Limb (tissue), 2 donors: ENCODE measurements around the gene WDFY2.

Experiments used
- DNase-seq, 2 donors: peaks; one replicate each; pipeline ENCODE4 v3.0.0-alpha.2; 2016; ENCODE audit errors: extremely low spot score in 2 of 2

The WDFY2 gene

DNA sequence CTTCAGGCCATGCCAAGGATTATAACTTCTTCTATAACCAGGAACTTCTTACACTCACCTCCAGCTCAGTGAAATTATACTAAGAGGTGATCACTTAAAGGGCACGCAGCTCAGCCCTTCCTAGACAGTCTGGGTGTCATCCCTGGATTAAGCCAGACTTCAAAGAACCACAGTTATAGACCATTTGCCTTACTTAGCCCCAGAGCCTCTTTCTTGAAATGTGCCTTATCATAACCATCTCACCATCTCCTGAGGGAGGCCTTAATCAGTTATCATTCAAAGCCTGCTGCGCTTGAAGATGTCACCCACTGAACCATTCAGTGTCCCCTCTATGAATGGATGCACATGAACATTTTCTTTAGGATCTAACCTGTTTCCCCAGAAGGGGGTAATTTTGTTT, 229.8 kb downstream of the WDFY2 start:
- DNase-seq: no peak

DNA sequence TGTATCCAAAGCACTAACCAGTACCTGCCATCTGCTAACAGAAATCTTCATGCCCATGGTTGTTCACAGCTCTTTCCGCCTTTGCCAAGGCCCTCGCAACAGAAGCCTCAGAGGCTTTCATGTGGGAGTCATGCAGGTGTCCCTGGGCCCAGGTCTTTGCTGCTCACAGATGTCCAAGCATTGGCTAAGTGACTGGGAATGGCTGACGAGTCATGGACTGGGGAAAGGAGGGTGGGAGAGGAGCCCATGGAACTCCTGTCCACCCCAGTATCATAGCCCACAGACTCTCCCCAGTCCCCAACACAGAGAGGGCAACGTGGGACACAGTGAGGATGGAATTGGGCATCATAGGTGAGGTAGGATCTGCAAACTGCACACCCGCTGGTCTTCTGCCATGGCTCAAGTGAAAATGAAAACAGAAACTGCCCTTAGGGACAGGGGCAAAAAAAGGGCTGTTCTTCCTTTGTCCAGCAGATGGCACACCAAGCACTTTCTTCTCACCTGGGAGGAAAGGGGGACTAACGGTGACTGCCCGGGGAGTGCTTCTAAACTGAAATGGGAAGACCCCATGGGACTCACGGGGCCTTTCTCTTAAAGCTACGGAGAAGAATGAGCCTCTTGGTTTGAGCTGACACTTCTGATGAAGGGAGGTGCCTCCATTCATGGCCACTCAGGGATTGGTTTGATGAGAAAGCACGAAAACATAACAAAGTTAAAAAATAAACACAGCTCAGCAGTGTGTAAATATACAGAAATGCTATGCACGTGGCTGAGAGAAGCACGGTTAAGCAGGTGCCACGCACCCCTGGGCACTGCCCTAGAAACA, 230.8 kb downstream of the WDFY2 start:
- peak in 1 of 2 donors; percentile 66 for DNase-seq

DNA sequence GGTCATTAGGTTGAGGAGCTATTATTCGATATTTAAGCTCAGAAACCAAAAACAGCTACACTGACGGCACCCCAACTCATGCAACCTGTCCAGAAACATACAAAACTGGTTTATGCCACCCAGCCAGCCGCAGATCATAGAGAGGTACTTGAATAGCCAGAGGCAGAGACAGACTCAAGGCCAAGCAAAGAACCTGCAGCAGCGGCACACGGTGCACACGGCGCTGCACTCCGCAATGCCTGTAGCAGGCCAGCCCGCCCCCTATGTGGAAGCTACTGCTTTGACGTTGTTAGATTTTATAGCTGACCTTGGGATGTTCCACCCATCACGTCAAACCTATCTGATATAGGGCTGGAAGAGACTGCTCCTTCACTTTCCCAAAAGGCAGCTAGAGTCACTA, 231.6 kb downstream of the WDFY2 start:
- DNase-seq: no peak

DNA sequence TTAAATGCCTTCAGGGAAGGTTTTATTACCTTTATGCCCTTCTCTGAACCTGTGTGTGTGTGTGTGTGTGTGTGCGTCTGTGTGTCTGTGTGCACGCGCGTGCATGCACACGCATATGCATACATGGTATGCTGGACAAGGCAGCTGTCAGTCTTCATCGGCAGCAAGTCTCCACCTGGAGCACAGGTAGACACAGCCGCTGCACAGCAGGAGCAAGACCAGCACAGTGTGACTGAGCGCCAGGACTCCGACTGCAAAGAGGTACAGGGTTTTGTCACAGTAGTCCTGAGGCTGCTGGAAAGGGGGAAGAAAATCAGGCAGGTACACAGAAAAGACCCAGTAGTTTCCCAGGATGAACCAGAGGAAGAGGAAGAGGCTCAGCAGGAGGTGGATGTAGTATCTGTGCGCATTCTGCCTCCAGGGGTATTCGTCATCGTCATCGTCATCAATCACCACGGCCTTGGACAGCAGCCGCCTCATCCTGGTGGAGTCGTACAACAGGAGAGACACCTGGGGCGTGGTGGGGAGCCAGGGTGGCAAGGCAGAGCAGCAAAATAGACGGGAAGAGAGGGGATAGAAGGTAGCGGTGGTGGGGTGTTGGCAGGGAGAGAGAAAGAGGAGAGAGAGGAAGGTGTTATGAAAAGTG, 232.5 kb downstream of the WDFY2 start:
- DNase-seq: no peak
